Testis (tissue), 2 donors: ENCODE measurements around the gene DCP1B.

Experiments
- CTCF ChIP-seq, 3 experiments: fragments of 450-650 bp in 2 of 3; fragments of 200-600 bp in 1 of 3; sonication (generic) in 1 of 3; IDR thresholded peaks; one replicate each; pipeline ENCODE4 v1.5.1; 2016 to 2019; ENCODE audit warnings: antibody characterized with exemption in 3 of 3, mild to moderate bottlenecking in 2 of 3, moderate library complexity in 1 of 3
- POLR2A ChIP-seq: fragments of 450-650 bp; IDR thresholded peaks from one replicate; pipeline ENCODE4 v1.6.1; 2017; ENCODE audit warnings: antibody characterized with exemption, mild to moderate bottlenecking, moderate library complexity

DNA sequence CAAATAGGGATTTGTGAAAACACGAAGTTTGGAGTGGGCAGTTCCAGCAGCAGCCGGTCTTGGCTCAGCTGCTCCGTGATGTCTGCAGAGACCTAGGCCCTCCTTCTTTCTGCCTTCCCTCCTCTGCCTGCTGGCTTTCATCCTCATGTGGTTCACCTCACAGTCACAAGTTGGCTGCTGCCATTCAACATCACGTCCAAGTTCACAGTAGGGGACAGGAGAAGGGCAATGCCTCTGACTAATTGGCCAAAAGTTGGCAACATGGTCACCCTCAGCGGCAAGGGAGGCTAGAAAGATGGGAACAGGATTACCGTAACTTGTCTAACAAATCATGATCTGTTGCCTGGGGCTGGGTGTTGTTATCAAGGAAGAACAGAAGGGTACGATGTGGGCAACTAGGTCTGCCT lies 78.0 kb downstream of the DCP1B start:
- TF ChIP-seq CTCF (IDR thresholded peaks at IDR 0.05), result no peak
- no peak for TF ChIP-seq POLR2A
